ACHN (cell line): ENCODE results near the gene APOL3.
"Not testable (repeated sequence)": the region's sequence is repeated elsewhere in the genome, so short reads cannot be mapped to it uniquely, and the experiment has no call there.

Source experiments
- DNase-seq: peaks from one replicate; pipeline ENCODE4 v3.0.0-alpha.2; 2015
- in situ Hi-C: cut with HindIII; loops from 2 replicates; pipeline ENCODE4 v1.10.0; 2017; ENCODE audit warnings: low sequenced_read_pairs, low pct_ligation_motif_present, low pct_unique_long_range_greater_than_20kb

Gene APOL3

GRCh38 chr22:36090772-36091171 lies 69.8 kb downstream of the APOL3 start:
- DNase-seq, in situ Hi-C loops: not testable (repeated sequence)
